Measurements from ENCODE around the gene ZFP36L1. TPM values are rescaled to one million over a fixed set of nuclear protein-coding genes. Genes with fewer than 3 reads are reported as not detected.

The ZFP36L1 gene
- total and polyA plus RNA-seq, 10 of the 15 experiments (the other 5 are each of a cell fraction or from before 2014, with no cell fraction given) = 22.0 to 184 (median 66.1) TPM

GRCh38 chr14:68793734-68794129 lies 865 bp upstream of the ZFP36L1 start (continued):
- no peak for TF ChIP-seq CEBPZ (IDR thresholded peaks at IDR 0.05; ENCODE audit: low read depth, low read length)
- no peak for TF ChIP-seq IKZF2 (IDR thresholded peaks at IDR 0.05)
- TF ChIP-seq KAT2A (conservative IDR thresholded peaks at IDR 0.05; ENCODE audit: control insufficient read depth, low read depth, low read length) = no peak
- no peak for TF ChIP-seq NR2C1 (IDR thresholded peaks at IDR 0.05)
- TF ChIP-seq RELB (IDR thresholded peaks at IDR 0.05; ENCODE audit: low read depth) = no peak
- TF ChIP-seq SPI1 (IDR thresholded peaks at IDR 0.05; ENCODE audit: borderline replicate concordance, insufficient read depth, low read depth, low read length) = no peak
- no peak for TF ChIP-seq MEF2B (IDR thresholded peaks at IDR 0.05; ENCODE audit: partially characterized antibody, poor library complexity, severe bottlenecking)
- TF ChIP-seq GABPA (IDR thresholded peaks at IDR 0.05; ENCODE audit: low read depth) = no peak
- peak in 1 of 2 experiments; percentile 41; a peak in 1 of 3 replicates for TF ChIP-seq EGR1 (IDR thresholded peaks at IDR 0.05; ENCODE audit: borderline replicate concordance in 1 of 2, low read depth in 2 of 2, low read length in 2 of 2)
- no peak for TF ChIP-seq RCOR1 (conservative IDR thresholded peaks at IDR 0.05; ENCODE audit: low read depth, low read length)
- TF ChIP-seq PAX8 (IDR thresholded peaks at IDR 0.05) = no peak
- no peak for TF ChIP-seq POLR2AphosphoS5 (IDR thresholded peaks at IDR 0.05; ENCODE audit: low read length)
- TF ChIP-seq CHD2 (IDR thresholded peaks at IDR 0.05; ENCODE audit: borderline replicate concordance, low read depth, low read length) = no peak
- TF ChIP-seq PKNOX1 (IDR thresholded peaks at IDR 0.05) = no peak
- no peak for TF ChIP-seq RAD51 (IDR thresholded peaks at IDR 0.05)
- TF ChIP-seq ZBTB40 (IDR thresholded peaks at IDR 0.05; ENCODE audit: borderline replicate concordance) = no peak
- no peak for TF ChIP-seq IRF4 (IDR thresholded peaks at IDR 0.05; ENCODE audit: low read depth, low read length)
- no peak for TF ChIP-seq CBX5 (IDR thresholded peaks at IDR 0.05; ENCODE audit: low read depth)
- no peak for TF ChIP-seq RB1 (IDR thresholded peaks at IDR 0.05; ENCODE audit: borderline replicate concordance)

Measured in GM12878 (cell line).